ENCODE results near the gene ZBTB7B.

The ZBTB7B gene

DNA sequence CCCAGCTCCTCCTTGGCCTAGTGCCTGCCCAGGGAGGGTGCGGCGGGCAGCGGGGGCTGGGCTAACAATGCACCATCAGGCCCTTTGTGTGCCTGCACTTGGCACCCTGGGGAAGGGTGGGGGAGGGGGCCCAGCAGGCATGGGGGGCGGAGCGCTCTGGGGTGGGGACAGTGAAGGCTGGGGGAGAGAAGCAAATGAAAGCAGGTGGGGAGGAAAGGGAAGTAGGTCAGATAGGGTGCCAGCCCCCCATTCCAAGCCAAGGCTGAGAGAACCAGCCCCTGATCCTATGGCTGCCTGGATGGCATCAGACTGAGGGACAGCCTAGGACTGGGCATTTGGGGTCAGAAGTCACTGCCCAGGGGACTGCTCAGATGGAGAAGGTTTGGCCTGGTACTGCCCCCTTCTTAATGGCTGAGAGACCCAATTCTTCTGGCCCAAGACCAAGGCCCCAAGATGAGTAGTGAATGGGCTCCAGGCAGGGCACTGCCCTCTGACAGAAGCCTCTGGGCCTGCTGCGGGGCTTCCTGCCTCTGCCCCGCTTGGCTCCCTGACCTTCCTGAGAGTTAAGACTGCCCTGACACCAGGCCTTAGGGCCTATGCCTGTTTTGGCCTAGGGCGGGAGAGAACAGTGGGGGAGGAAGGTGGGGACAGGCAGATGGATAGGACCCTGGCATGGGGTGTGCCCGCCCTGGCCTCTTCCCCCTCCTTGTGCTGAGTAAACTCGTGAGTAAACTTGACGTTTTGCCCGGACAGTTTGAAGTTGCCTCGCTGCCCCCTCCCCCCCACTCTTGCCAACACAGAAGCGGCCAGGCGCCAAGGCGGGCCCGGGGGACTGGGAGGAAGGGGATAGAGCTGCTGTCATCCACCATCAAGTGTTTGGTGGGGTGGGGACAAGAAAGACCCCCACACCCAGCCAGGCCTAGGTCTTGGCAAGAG lies 2.7 kb downstream of the ZBTB7B start:
- no peak for DNase-seq

DNA sequence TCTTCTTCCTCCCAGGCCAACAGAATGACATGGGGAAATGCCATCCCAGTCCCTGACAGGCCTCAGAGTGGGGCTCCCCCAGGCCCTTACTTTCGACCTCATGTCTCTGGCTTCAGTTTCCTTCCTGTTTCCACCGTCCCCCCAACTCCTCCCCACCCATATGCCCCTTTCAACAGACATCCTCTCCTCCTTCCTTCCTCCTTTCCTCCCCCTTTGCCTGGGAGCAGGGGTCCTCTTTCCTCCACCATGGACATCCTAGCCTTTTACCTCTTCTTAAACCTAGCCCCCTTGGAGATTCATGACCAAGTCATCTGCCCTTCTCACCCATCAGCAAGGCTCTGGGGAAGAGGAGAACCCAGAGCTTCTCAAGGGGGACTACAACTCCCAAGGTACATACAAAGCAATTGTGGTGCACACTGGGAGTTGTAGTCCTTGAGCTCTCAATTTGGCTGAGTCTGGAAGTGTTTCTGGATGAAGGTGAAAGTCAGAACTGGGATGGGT lies 4.0 kb downstream of the ZBTB7B start:
- no peak for DNase-seq

DNA sequence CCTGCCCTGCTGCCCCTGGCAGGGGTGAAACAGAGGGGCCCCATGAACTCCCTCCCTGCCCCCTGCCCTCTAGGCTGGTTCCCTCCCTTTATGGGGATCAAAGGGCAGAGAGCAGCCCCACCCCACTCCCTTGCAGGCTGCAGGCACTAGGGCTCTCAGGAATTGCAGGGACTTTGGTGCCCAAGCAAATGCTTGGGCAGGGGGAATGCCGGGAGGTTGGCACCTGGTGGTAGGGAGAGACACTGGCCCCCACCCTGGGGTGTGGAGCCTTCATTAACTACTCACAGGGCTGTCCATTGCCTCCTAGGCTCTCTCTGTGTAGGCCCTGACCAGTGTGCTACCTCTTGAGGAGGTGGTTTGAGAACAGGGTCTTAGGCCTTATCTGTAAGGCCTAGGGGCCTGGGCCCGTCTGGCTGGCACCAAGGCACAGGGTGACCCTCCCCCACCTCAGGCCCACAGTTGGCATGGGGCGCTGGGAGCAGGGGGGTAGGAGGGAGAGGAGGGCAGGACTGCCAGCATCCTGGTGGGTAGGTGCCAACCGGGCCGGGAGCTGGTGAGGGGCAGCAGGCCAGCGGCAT lies 4.7 kb downstream of the ZBTB7B start:
- DNase-seq = no peak

DNA sequence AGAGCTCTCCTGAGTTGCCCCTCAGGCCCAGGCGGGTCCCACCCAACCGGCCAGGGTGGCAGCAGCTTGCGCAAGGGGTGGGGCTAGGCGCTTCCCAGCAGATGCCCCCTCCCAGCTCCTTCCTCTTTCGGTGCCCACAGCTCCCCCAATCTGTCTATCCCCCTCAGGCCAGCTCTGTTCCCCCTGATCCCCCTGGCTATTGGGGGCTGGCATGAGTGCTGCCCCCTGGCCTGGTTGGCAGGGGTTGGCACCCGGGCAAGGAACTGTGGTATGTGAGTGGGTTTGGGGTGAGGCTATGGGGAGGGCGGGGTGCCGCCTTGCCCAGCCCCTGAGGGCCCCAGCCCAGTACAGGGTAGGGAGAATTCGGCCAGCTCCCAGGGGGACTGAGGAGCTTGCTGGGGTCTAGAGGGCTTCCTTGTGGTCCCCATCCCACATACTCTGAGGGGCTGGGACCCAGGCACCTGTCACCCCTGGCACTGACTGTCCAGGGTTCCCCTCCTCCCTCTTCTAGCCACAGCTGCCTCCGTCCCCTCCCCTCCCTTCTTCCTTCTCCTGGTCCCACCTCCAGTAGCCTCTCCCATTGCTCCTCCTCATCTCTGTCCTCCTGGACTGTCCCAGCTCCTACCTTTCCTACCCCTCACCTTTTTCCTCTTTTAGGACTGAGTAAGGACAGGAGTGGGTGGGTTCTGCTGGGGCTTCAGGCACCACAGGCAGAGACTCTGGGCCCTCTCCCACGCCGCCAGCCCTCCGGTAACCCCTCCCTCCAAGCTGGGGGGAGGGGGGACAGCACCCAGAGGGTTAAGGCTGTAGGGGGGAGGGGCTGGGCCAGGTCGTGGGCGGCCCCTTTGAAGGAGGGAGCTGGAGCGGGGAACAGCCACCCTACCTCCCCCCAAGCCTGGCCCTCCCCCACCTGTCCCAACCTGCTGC lies 5.7 kb downstream of the ZBTB7B start:
- no peak for DNase-seq

DNA sequence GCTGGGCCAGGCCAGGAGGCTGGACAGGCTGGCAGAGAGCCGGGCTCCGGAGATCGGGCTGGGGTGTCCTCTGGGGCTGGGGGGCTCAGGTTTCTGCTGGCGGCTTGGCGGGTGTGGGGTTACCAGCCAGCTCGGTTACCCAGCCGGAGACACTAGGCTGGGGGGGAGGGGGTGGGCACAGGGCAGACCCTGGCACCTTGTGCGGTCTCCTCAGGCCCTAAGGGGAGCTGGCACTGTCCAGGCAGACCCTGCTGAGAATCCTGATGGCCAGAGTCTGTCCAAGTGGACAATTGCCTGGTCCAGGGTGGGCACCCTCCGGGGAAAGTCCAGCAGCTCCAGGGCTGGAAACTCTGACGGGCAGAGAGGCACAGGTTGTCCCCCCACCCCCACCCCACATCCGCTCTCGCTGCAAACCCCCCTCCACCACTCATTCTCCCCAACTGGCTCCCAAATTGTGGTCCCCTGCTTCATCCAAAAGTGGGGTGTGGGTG lies 6.7 kb downstream of the ZBTB7B start:
- DNase-seq = no peak

DNA sequence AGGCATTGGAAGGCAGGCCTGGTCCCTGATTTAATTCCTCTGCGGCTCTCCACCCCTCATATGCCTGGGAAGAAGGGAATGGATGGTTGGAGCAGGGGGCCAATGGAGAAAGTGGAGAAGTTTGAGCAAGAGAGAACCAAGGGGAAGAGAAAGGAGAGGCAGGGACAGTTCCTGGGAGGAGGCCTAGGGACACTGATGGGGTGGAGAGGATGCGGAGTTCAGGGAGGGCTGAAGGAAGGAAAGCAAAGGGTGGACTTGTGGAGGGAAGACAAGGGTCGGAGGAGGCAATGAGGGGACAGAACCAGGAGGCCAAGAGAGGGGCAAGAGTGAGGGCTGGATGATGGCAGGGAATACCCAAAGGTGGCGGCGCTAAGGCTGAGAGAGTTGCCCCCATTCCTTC lies 7.1 kb downstream of the ZBTB7B start:
- DNase-seq = no peak

DNA sequence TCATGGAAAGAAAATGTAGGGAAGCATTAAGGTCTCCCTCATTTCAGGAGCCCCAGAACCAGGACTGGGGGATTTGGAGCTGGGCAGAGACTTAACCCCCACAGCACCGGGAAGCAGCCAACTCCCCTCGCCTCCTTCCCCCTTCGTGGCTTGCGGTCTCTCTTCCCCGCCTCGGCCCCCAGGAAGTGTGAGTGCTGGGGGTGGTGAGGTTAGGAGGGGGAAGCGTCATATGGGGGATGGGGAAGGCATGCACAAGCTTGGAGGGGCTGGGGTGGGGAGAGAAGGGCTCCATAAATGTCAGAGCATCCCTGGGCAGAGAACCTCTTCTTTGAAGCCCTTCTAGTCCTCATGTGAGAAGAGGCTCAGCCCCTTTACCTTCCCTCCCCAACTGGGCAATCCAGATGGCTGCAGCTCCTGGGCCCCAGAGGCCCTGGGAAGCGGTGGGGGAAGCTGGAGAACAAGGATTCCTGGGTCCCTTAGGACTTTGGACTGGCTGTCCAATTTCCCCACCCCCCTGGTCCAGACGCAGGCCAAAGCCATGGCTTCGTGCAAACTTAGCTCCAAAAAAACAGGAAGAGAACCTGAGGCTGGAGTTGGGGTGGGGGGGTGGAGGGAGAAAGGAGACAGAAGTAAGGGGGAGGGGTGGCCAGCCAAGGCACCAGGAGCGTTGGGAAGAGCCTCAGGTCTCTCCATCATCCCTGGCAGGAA lies 7.8 kb downstream of the ZBTB7B start:
- no peak for DNase-seq

DNA sequence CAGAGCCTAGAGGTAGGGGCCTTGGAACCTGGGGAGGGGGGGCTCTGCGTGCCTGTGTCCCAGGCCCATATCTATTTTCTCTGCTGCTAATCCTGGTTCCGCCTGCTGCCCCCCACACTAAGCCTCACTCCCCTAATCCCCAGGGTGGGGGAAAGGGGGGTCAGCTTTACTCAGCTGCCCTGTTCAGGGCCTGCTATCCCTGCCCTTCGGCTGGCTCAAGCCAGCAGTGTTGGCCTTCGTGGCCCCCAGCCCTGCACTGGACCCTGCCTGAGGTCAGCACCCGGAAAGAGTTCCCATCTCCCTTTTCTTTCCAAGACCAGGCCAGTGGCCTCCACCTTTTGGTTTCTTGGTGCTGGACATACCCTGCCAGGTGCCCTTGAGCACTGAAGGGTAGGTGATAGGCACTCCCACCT lies 8.4 kb downstream of the ZBTB7B start:
- no peak for DNase-seq

DNA sequence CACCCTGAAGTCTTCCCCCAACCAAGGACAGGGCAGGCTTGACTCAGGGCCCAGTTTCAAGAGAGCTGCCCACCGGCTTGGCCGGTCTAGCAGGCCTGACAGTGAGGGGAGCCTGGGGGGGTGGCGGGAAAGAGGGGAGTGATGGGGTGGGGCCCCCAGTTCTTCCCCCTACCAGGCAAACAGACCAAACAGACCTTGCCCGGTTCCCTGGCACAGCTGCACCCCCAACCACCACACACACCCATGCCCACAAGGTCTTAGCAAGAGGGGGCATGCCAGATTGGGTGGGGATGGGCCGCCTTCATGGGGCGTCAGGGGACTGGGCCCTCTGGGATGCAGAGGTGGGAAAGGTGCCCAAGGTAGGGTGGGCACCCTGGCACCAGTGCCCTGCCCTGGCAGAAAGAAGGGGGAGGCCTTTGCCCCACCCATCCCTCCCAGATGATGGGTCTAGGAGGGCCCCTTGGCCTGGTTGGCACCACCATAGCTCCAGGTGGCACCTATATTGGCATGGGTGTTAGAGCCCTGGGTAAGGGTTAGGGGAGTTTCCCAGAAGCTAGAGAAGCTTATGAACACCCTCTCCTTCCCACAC lies 8.9 kb downstream of the ZBTB7B start:
- no peak for DNase-seq

DNA sequence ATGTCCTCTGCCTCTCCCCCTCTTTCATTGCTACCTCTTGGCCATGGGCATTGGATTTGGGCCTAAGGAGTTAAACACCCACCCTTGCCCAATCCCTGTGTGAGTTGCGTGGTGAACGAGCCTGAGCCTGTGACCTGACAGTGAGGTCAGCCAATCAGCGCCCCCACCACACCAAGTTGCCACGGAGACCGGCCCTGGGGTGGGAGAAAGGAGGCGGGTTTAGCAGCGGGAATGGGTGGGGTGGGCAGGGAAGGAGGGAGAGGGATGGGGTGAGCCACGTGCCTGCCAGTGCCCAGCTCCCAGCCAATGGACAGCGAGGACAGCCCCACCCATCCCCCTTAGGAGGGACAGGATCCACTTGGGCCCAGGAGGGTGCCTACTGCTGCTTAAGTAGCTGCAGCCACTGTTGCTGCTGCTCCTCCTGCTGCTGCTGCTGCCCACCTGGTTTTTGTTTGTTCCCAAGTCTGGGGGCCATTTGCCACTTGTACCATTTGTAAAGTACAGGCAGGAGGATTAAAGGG lies 9.5 kb downstream of the ZBTB7B start:
- peak; percentile 79 for DNase-seq

DNA sequence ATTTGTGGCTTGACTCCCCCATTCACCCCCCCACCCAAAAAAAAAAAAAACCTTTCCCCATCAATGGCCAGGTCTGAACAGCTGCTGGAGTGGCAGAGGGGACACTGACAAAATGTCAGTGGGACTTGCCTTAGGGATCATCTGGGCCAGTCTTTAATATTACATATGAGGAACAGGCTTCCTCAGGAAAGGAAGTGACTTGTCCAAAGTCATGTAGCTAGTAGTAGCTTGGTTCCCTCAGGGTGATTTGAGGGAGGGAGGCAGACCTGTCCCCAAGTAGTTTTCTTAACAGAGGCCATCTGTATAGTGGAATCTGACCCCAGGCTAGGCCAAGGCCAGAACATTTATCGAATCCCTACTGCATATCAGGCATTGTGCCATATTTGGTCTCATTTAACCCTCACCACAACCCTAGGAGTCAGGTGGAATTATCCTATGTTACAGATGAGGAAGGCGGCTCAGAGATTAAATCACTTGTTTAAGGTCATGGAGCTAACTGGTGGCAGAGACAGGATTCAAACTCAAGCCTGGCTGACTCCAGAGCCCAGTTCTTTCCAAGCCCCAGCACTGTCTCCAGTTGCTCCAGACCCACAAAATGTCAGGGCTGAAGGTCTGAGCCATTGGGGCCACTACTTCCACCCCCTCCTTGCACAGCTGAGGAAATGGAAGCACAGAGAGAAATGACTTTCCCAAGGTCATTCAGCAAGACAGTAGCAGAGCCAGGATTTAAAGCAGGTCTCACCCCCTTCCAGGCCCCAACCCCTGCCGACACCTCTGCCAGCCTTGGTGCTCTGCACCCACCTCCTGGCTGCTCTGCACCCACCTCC lies 10.4 kb downstream of the ZBTB7B start:
- no peak for DNase-seq

DNA sequence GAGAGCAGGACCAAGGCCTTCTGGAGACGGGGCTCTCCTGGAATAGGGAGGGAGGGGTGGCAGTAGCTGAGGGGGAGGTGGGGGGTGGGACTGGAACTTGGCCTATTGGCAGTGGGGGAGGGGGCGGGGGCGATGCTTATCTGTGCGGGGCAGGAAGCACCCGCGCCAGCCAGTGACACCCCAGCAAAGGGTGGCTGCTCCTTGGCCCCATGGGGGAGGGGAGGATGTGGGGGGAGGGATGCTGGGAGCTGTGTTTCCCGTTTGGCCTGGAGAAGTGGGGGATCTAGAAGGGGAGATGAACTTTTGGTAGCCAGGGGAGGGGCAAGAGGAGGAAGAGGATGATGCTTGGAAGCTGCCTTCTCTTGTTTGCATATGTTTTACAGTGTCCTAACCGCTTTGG lies 11.0 kb downstream of the ZBTB7B start:
- no peak for DNase-seq

DNA sequence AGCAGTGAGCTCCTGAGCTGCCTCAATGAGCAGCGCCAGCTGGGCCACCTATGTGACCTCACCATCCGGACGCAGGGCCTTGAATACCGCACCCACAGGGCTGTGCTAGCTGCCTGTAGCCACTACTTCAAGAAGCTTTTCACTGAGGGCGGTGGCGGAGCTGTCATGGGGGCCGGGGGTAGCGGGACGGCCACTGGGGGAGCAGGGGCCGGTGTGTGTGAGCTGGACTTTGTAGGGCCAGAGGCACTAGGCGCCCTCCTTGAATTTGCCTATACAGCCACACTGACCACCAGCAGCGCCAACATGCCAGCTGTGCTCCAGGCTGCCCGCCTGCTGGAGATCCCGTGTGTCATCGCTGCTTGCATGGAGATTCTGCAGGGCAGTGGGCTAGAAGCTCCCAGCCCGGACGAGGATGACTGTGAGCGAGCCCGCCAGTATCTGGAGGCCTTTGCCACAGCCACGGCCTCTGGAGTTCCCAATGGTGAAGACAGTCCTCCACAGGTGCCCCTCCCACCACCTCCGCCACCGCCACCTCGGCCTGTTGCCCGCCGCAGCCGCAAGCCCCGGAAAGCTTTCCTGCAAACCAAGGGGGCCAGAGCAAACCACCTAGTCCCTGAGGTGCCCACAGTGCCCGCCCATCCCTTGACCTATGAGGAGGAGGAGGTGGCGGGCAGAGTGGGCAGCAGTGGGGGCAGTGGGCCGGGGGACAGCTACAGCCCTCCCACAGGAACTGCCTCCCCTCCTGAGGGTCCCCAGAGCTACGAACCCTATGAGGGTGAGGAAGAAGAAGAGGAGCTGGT lies 12.3 kb downstream of the ZBTB7B start:
- DNase-seq = no peak

DNA sequence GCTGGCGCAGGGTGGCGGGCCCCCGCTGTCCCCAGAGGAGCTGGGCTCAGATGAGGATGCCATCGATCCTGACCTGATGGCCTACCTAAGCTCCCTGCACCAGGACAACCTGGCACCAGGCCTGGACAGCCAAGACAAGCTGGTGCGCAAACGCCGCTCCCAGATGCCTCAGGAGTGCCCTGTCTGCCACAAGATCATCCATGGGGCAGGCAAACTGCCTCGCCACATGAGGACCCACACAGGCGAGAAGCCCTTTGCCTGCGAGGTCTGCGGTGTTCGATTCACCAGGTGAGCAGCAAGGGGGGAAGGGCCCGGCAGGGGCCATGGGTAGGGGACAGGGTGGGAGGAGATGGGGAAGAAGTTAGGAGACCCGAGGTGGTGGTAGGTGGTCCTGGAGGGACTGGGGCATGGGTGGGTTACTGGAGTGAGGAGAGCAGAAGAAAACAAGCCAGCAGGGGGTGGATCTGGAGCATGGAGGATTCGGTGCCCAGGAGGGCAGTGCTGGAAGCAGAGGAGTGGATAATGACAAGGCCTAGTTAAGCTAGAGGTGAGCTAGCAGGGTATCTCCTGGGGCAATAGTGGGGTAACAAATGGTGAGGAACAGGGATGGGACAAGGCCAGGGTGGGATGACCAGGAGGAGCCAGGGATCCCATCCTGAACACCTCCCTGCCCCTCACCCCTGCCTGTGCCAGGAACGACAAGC lies 13.1 kb downstream of the ZBTB7B start:
- no peak for DNase-seq

DNA sequence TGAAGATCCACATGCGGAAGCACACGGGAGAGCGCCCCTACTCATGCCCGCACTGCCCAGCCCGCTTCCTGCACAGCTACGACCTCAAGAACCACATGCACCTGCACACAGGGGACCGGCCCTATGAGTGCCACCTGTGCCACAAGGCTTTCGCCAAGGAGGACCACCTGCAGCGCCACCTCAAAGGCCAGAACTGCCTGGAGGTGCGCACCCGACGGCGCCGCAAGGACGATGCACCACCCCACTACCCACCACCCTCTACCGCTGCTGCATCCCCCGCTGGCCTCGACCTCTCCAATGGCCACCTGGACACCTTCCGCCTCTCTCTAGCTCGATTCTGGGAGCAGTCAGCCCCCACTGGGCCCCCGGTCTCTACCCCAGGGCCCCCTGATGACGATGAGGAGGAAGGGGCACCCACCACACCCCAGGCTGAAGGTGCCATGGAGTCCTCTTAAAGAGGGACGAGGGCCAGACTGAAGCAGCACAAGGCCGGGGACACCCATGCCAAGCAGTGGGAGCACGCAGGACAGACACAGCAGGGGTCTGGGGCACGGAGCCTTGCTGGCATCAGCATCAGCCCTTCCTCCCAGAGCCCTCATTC lies 13.7 kb downstream of the ZBTB7B start:
- DNase-seq = no peak

DNA sequence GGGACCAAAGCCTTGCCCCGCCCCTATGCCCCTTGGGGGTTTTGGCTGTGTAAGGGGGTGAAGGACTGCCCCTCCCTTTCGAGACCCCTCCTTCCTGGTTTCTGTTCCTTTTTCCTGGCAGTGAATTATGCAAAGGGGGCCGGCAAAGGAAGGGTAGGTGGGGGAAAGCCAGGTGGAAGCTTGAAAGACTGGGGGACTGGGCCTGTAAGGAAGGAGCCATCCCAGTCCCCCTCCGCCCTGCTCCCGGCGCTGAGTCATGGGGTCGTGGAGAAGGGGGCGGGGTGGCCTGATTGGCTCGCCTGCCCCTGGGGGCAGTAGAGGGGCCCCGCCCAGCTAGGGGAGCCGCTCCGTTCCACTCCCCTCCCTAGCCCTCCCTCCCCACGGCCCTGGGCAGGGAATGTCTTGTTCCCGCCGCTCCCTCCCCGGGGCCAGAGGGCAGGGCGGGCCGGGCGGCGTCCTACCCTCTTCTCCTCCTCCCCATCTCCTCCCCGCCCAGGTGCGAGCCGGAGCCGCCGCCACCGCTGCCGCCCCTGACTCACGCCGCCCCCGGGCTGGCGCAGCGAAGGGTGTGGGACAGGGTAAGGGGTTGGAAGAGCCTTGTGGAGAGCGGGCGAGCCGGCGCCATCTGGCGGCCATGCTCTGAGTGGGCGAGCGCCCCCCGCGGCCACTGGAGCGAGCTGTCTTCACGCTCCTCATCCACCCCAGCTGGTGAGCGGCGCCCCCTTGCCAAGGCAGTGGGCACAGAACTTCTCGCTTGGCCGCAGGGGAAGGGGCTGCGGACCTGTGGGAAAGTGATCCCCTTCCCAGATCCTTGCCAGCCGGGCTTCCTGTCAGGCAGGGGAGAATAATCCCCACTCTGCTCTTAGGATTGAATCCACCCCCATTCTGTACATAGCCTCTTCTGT lies 14.7 kb downstream of the ZBTB7B start:
- DNase-seq = peak; percentile 100

DNA sequence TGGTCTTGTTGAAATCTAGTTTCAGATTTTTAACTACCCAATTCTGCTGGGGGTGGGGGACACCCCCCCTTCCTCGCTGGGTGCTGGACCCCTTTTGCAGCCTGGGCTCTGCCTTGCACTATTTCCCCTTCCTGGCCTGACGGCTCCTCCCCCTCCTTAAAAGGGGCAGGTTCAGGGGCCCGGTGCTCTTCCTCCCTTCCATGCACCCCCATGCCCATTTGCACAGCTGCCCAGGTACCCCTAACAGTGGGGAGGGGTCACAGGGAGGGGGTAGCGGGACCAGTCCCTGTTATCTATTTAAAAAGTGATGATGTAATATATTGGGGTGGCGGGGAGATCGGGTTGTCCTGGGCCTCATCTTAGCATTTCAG lies 15.3 kb downstream of the ZBTB7B start:
- DNase-seq = no peak
